Astrocyte of the spinal cord (primary cell): ENCODE measurements around the gene ATP8B1.

Experiments used
- DNase-seq: peaks from one replicate; pipeline ENCODE4 v3.0.0; 2011; ENCODE audit warnings: low read depth, low spot score
- H3K4me3 ChIP-seq: 2 replicates; pipeline ENCODE4 v1.5.1; 2011; ENCODE audit warnings: low read depth, mild to moderate bottlenecking, low read length, moderate library complexity
- CTCF ChIP-seq: IDR thresholded peaks from 2 replicates; pipeline ENCODE4 v1.5.1; 2012; ENCODE audit warnings: low read depth, mild to moderate bottlenecking, low read length, inconsistent platforms
- in situ Hi-C: cut with HindIII; loops from 2 replicates; pipeline ENCODE4 v1.10.0; 2017; ENCODE audit warnings: low sequenced_read_pairs

The ATP8B1 gene

GRCh38 chr18:57640236-57640635, 162.9 kb downstream of the ATP8B1 start:
- no peak for TF ChIP-seq CTCF
- no peak for DNase-seq
- in situ Hi-C loops: no loop called here
- H3K4me3 ChIP-seq: no peak overlapping the region

GRCh38 chr18:57635003-57635822, 167.9 kb downstream of the ATP8B1 start:
- in situ Hi-C loops: no loop called here
- H3K4me3 ChIP-seq: no peak overlapping the region
- no peak for DNase-seq
- TF ChIP-seq CTCF: no peak

- no peak for TF ChIP-seq CTCF
- no peak overlapping the region for H3K4me3 ChIP-seq
- DNase-seq: no peak
- in situ Hi-C loops: no loop called here
These were observed 171.4 kb downstream of the ATP8B1 start for GRCh38 chr18:57631697-57632096.

- in situ Hi-C loops: no loop called here
- no peak for TF ChIP-seq CTCF
- peak overlapping the region; percentile 76 for H3K4me3 ChIP-seq
- no peak for DNase-seq
These were observed 172.1 kb downstream of the ATP8B1 start for GRCh38 chr18:57630754-57631595.

GRCh38 chr18:57630002-57630753, 172.9 kb downstream of the ATP8B1 start:
- DNase-seq: peak; percentile 97
- peak overlapping the region; percentile 76 for H3K4me3 ChIP-seq
- TF ChIP-seq CTCF: peak; percentile 76
- in situ Hi-C loops: no loop called here

GRCh38 chr18:57629422-57629821, 173.7 kb downstream of the ATP8B1 start:
- in situ Hi-C loops: no loop called here
- no peak for TF ChIP-seq CTCF
- no peak for DNase-seq
- no peak overlapping the region for H3K4me3 ChIP-seq
